Measurements from ENCODE around the gene PARL.

GRCh38 chr3:183870563-183870962 lies 14.1 kb downstream of the PARL start:
- TF ChIP-seq GATA2 (IDR thresholded peaks at IDR 0.05; ENCODE audit: low read depth, low read length) (no peak), GATA3 (IDR thresholded peaks at IDR 0.05; ENCODE audit: low read depth, low read length) (no peak)
